Putamen (tissue), 1 donor: ENCODE data around the gene C21orf91.
"Not testable (repeated sequence)": the region's sequence is repeated elsewhere in the genome, so short reads cannot be mapped to it uniquely, and the experiment has no call there.

Experiments used
- DNase-seq: peaks from one replicate; pipeline ENCODE4 v3.0.0-alpha.2; 2016; ENCODE audit warnings: low spot score

The C21orf91 gene

DNA sequence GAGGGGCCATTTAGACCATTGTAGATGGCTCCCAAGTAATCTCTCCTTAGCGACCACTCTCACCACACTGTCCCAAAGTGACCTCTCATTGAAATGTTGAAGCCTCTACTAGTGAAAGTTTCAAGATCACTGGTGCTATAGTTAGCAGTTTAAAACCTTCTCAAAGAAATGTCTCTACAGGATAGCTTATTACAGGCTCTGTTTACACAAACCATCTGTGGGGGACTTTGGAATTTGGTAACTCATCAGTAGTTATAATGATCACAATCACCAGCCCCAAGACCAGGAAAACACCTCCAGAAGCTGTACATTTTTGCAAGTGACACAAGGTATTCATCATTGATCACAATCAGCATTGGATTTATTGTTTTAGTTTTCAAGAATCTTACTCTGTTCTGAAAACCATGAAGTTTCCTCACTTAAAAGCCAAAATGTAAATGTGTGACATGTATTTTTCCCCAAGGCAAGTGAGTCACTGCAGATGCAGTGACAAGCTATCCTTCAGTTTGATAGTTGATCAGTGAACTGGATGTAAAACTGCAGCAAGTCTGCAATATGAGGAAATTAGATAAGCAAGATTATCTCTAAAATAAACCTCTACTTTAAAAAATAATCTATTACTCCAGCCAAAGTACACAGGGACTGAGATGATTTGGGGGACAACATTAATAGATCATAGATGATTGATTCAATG lies 41.9 kb downstream of the C21orf91 start:
- DNase-seq = no peak

DNA sequence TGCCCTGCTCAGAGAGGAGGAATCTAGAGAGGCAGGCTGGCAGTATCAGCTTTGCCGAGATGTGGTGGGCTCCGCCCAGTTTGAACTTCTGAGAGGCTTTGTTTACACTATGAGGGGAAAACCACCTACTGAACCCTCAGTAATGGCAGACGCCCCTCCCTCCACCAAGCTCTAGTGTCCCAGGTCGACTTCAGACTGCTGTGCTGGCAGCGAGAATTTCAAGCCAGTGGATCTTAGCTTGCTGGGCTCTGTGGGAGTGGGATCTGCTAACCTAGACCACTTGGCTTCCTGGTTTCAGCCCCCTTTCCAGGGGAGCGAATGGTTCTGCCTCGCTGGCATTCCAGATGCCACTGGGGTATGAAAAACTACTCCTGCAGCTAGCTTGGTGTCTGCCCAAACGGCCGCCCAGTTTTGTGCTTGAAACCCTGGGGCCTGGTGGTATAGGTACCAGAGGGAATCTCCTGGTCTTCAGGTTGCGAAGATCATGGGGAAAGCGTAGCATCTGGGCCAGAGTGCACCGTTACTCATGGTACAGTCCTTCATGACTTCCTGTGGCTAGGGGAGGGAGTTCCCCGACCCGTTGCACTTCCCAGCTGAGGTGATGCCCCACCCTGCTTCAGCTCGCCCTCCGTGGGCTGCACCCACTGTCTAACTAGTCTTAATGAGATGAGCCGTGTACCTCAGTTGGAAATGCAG lies 43.6 kb downstream of the C21orf91 start:
- no peak for DNase-seq

DNA sequence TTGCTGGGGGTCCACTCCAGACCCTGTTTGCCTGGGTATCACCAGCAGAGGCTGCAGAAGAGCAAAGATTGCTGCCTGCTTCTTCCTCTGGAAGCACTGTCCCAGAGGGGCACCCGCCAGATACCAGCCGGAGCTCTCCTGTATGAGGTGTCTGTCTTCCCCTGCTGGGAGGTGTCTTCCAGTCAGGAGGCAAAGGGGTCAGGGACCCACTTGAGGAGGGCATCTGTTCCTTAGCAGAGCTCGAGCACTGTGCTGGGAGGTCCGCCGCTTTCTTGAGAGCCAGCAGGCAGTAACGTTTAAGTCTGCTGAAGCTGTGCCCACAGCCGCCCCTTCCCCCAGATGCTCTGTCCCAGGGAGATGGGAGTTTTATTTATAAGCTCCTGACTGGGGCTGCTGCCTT lies 44.1 kb downstream of the C21orf91 start:
- not testable (repeated sequence) for DNase-seq

DNA sequence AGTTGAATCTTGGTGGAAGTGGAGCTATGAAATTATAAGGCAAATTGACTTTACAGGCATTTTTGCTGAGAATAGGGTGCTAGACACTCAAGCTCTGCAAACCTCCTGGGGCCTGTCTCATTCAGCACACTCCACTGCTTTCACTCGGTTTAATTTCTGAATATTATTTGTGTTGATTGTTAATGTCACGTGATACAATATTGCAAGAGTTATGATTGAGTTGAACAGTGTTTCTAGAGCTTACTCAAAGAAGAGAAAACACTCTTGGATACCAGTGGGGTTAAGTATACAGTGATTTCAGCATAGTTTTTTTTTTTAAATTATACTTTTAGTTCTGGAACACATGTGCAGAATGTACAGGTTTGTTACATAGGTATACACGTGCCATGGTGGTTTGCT lies 49.7 kb downstream of the C21orf91 start:
- DNase-seq = no peak

DNA sequence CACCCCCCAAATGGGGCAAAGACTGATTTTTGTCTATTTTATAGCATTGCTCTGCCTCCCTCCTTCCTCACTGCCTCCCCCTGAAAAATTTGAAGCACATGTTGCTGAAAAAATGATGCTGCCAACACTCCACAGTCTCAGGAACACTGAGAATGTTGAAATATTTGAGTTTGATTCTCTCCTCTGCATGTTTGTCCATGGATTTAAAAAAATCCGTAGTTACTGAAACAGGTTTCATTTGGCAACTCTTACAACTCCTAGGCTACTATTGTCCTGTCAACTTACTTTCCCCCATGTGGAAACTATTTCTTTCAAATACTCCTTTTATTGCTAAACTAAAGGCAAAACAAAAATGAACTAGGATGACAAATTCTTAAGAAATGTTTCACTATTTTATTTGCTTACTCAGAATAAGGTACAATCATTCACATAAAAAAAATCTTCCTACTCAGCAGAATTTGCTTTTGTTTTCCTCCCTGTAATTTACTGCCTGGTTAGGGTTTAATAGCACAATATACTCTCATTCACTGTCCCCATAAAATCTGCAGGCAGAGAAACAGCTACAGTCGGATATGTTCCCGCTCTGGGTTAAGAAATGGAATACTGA lies 50.2 kb downstream of the C21orf91 start:
- DNase-seq = no peak

DNA sequence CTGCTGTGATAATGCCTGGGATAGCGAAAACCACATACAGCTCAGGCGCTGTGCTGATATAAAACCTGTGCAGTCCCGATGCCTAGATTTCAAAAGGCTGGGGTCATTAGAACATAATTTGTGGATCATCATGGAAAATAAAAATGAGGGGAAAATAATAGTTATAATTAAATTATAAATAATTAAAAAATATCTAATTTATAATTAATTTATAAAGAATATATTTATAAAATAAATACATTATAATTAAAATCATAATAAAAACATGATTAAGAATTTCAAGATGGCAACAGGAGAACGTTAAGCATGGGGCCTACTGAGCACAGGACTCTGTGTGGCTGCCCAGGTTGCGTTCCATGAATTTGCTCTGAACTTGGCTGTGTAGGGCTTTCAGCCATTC lies 53.9 kb downstream of the C21orf91 start:
- no peak for DNase-seq

DNA sequence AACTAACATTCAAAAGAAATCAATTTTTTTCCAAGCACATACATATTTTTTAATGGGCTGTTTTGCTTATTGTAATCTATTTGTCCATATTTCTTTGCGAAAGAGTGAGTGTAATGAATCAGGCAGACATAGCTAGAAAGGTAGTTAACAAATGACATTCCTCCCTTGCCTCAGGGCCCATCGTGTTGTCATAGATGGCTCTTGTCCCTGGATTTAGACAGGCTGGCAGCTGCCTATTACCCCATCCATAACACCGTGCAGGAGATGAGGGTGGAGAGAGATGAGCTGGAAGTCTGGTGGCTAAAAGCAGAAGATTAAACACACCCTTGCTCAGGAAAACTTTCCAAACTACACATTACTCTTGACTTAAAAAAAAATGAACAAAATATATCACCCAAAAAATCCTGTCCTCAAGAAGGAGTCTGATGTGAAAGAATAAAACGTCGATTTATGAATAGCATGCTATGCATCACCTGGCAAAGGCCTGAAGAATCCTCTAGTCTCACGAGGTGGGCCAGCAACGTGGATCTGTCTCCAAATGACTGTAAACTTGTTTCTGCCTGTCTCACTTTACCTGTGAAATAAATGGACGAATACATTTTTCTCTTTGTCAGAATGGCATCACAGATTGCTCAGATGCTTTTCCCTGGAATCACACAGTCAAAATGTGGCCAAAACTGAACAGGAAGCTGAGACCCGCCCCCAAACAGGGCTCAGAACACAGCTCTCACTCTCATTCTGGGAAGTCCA lies 55.7 kb downstream of the C21orf91 start:
- DNase-seq = no peak

DNA sequence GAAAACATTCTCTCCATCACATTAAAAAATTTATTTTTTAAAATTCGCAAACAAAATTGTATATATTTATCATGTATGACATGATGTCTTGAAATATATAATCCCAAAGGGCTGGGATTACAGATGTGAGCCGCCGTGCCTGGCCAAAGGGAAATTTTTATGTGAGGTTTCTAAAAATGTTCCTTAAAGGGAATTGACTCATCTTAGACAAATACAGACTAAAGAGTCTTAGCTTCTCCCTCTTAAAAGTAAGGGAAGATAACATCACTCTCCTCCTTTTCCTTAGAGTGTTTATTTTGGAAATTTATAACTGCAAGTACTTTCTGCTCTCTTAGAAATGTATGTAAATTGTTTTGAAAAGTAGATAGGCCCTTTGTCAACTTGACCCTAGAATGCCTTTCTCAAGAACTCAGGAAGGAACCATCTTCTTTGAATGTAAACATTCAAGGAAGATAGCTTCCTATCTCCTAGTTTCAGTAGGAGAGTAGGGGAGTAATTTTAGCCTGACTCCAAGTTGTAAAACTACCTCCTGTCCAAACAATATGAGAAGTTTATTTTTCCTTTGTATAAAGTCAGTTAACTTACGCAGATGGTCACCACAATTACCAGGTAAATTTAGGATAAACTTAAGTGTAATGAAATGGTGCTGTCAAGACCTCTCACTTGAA lies 59.5 kb downstream of the C21orf91 start:
- DNase-seq = no peak

DNA sequence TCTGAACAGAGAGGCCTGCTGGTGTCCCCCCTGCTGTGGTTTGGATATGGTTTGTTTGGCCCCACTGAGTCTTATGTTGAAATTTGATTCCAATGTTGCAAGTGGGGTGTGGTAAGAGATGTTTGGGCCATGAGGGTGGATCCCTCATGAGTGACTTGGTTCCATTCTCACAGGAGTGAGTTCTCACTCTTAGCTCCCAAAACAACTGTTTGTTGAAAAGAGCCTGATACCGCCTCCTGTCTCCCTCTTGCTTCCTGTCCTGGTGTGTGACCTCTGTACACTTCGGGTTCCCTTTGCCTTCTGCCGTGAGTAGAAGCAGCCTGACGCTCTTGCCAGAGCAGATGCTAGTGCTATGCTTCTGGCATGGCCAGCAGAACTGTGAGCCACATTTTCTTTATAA lies 60.5 kb downstream of the C21orf91 start:
- DNase-seq = no peak

DNA sequence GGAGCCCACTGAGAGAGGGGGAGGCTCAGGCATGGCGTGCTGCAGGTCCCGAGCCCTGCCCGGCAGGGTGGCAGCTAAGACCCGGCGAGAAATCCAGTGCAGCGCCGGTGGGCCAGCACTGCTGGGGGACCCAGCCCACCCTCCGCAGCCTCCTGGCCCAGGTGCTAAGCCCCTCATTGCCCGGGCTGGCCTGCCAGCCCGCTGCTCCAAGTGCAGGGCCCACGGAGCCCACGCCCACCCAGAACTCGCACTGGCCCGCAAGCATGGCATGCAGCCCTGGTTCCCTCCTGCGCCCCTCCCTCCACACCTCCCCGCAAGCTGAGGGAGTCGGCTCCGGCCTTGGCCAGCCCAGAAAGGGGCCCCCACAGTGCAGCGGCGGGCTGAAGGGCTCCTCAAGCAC lies 61.5 kb downstream of the C21orf91 start:
- DNase-seq = no peak

DNA sequence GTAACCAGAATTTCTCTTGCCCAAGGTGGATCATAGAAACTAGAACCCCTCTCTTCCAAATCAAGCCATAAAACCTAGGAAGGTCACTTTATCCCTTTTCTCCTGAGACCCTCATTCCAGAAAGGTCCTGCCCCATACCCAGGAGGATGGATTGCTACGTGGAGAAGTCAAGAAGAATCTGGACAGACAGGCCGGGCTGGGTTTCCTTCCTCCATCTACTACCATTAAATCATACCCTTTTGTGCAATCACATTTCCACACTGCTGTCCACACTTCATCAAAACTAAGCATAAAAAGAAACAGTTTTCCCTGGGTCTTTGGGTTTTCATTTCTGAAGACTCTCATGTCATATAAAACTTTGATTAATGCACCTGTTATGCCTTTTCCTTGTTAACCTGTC lies 65.4 kb downstream of the C21orf91 start:
- no peak for DNase-seq

DNA sequence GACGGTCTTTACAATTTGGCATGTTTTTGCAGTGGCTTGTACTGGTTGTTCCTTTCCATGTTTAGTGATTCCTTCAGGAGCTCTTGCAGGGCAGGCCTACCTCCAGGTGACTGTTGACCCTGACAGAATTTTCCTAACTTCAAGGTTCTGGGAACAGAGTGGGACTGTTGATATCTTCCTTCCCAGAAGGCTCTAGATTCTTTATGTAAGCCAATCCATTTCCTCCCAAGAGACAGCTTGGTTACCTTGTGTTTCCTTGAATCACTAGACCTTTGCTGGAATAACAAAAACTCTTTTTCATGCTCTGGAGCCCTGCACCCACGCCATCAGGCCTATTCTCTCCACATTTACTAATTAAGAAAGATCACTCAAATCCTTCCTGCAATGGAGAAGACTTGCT lies 67.0 kb downstream of the C21orf91 start:
- no peak for DNase-seq

DNA sequence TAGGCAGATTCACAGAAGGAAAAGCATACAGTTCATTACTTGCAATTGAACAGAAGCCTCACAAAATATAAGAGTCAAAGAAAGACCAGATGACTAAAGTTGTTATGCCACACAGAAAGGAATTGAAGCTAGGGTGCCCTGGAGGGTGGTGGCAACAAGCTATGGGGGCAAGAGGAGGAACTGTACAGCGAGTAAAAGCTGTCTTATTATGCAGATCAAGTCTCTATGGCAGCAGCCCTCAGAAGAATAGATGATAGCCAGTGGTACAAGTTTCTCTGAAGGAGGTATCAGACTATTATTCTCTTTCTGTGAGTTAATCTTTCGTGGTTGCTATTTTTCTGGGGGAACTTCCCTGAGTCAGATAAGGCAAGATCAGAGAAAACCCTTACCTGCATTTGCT lies 72.2 kb downstream of the C21orf91 start:
- DNase-seq = no peak

DNA sequence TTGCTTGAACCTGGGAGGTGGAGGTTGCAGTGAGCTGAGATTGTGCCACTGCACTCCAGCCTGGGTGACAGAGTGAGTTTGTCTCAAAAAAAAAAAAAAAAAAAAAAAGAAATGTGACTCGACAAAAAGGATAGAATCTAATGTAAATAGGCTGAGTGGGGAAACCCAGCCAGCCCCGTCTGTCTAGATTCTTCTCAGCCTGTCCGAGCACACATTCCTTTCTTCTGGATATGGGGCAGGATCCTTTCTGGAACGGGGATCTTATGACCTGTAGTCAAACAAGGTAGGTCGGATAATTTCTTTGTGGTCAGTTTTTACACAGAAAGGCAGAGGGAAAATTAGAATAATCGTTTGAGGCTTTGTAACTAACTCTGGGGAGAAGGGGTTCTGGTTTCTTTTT lies 74.1 kb downstream of the C21orf91 start:
- DNase-seq = no peak

DNA sequence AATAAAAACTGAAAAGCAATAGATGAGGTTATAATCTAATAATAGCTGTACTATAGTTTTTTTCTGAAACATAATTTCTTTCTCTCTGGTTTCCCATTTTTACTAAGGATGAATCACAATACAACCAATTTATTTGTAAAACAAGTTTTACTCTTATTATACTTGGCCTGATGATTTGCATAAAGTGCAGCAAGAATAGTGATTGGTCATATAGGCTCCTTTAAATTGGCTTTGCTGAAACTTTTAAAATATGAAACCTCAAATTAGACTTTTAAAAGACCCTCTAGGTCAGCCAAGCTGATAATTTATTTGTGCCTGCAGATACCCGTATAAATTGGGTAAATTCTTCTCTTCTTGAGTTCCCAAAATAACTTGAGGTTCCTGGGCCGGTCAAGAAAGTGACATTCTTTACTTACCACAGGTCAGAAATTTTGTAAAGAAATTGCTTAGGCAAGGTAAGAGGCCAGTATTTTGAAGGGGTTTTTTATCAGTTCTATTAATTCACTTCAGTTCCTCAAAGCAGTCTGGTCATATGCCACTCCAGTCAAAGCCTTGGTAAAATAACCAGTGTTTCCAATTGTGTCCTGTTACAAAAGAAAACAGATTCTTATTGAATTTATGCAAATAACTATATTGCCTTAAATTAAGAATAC lies 76.1 kb downstream of the C21orf91 start:
- DNase-seq = no peak

DNA sequence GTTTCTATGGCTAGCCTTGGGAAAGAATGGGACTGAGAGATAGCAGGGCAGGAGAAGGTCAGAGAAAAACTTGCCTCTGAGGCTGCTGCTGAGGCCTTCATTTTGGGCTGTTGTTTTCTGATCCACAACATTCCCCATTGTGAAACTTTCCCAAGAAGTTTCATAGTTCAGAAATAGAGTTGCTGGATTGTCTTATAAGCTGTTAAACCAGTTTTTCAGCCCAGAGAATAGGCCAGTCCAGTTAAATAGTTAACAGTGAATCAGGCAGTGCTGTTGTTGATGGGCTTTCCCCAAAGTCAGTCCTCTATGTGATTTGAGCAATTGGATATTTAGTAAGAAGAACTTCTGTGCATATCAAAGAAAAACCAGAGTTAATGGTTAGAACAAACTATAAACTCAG lies 77.0 kb downstream of the C21orf91 start:
- DNase-seq = no peak
